GM18951 (cell line): Measurements from ENCODE around the gene NAGPA.

Experiments
- POLR2A ChIP-seq: IDR thresholded peaks from 4 replicates; pipeline ENCODE4 v1.6.1; 2011; ENCODE audit warnings: mild to moderate bottlenecking; ENCODE audit not compliant: insufficient read length, insufficient read depth; ENCODE audit errors: extremely low read depth
- in situ Hi-C: fragments of 300-500 bp; cut with MboI; formaldehyde crosslinking; loops from one replicate; pipeline ENCODE4 v1.12.0; 2022; ENCODE audit warnings: low sequenced_read_pairs, mixed read lengths, inconsistent platforms; ENCODE audit not compliant: unreplicated experiment

Gene NAGPA

GRCh38 chr16:4994719-4995434 lies 38.9 kb downstream of the NAGPA start:
- no peak for TF ChIP-seq POLR2A

DNA sequence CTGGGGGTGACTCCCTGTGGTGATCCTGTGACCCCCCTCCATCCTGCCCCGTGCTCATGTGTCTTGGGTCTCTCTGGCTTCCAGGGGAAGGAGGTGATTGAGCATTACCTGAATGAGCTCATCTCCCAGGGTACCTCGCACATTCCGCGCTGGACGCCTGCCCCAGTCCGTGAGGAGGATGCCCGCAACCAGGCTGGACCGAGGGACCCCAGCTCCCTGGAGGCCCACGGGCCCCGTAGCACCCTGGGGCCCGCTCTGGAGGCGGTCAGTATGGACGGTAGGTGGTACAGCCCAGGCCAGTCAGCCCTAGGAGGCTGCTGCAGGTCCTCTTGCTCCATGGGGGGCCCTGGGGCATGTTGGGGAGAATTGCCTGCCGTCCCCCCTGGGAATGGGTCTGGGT lies 42.0 kb downstream of the NAGPA start:
- in situ Hi-C loops: no loop called here
- no peak for TF ChIP-seq POLR2A

More at GRCh38 chr16:4994719-4995434, 38.9 kb downstream of the NAGPA start:
- in situ Hi-C loops: no loop called here

- in situ Hi-C loops: no loop called here
- no peak for TF ChIP-seq POLR2A
Observed at GRCh38 chr16:4990415-4990814, 43.3 kb downstream of the NAGPA start.

DNA sequence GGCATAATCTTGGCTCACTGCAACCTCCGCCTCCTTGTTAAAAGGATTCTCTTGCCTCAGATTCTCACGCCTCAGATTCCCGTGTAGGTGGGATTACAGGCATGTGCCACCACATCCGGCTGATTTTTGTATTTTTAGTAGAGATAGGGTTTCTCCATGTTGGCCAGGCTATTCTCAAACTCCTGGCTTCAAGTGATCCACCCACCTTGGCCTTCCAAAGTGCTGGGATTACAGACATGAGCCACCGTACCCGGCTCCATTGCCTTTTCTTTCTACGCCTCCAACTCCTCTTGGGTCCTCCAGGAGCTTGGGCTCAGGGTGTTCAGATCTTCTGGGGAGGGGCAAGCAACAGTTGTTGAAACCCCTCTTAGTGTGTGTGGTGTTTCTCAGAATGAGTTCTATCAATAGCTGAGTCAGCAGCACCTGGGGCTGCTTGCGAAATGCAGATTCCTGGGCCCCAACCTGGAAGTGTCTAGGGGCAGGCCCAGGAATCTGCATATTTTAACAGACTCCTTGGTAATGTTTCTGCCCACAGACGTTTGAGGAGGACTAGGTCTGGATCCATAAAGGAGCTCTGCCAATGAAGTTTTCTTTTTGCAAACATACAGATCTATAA lies 44.2 kb downstream of the NAGPA start:
- TF ChIP-seq POLR2A: no peak
- in situ Hi-C loops: no loop called here

- no peak for TF ChIP-seq POLR2A
- in situ Hi-C loops: no loop called here
Observed at GRCh38 chr16:4988647-4989046, 45.1 kb downstream of the NAGPA start.

- in situ Hi-C loops: no loop called here
- no peak for TF ChIP-seq POLR2A
Observed at GRCh38 chr16:4987580-4988374, 46.0 kb downstream of the NAGPA start.

GRCh38 chr16:4987250-4987579 lies 46.5 kb downstream of the NAGPA start:
- no peak for TF ChIP-seq POLR2A
- in situ Hi-C loops: no loop called here

DNA sequence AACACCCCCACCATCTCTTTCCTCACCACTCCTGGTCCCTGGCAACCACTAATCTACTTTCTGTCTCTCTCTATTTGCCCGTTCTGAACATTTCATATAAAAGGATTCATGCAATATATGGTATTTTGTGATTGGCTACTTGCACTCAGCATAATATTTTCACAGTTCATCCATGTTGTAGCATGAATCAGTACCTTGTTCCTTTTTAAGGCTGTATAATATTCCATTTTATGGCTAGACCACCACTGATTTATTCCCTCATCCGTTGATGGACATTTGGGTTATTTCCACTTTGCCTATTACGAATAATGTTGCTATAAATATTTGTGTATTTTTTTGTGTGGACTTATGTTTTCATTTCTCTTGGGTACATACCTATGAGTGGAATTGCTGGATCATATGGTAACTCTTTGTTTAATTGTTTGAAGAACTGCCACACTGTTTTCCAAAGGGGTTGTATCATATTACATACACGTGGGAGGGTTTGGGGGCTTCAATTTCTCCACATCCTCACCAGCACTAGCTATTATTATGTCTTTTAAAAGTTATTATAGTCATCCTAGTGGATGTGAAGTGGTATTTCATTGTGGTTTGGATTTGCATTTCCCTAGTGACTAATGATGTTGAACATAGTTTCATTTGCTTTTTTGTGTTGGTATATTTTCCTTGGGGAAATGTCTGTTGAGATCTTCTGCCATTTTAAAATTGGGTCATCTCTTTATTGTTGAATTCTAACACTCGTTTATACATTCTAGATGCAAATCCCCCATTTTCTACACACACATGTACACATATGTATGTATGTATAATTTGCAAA lies 49.4 kb downstream of the NAGPA start:
- no peak for TF ChIP-seq POLR2A
- in situ Hi-C loops: no loop called here

GRCh38 chr16:4982056-4982867 lies 51.5 kb downstream of the NAGPA start:
- in situ Hi-C loops: no loop called here

DNA sequence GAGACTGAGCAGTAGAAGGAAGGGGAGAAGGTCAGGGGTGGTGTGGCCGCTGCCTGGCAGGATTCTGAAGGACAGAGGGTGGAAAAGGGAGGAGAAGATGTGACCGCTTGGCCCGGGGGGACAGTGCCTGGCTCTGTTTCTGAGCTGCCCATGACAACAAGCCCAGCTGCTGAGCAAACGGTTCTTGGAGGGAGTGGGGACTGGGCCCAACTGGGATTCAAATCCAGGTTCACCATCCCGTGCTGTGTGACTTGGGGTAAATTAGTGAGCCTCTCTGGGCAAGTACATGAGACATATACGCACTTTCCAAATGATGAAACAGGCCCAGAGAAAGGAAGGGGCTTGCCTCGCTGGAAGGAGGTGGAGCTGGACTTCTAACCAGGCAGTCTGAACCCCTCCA lies 52.3 kb downstream of the NAGPA start:
- in situ Hi-C loops: no loop called here
- no peak for TF ChIP-seq POLR2A

More at GRCh38 chr16:4982056-4982867, 51.5 kb downstream of the NAGPA start:
- TF ChIP-seq POLR2A: no peak

DNA sequence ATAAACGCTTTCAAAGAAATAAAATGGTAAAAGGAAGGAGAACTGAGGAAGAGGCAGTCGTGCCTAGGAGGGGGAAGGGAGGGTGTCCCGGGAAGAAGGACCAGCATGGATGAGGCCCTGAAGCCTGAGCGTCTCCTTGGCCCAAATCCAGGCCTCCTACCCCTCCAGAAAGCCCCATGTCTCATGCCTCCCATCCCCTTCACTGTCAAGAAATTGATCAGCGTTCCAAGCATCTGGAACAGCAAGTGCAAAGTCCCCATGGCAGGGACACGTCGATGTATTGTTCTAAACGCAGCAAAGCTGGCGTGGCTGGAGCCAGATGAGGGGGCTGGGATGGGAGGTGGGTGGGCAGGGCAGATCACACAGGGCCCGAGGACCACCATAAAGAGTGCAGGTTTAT lies 53.0 kb downstream of the NAGPA start:
- in situ Hi-C loops: no loop called here
- TF ChIP-seq POLR2A: no peak
